OCI-LY1 (cell line): ENCODE measurements around the gene RAPGEF4.
A peak's percentile ranks its signal among the peaks of the same experiment; 100 is the strongest.
"Not testable (repeated sequence)": the region's sequence is repeated elsewhere in the genome, so short reads cannot be mapped to it uniquely, and the experiment has no call there.

Source experiments
- H2AFZ ChIP-seq: fragments of 200-600 bp; sonication (generic), shearing (Covaris generic); 2 replicates; pipeline ENCODE4 v1.6.0; 2014; ENCODE audit warnings: antibody characterized with exemption, mild to moderate bottlenecking, low read length
- H3F3A ChIP-seq: fragments of 200-600 bp; sonication (generic), shearing (Covaris generic); 2 replicates; pipeline ENCODE4 v1.6.0; 2014; ENCODE audit warnings: mild to moderate bottlenecking, antibody characterized with exemption, low read length, moderate library complexity; ENCODE audit not compliant: insufficient read depth
- H3K27ac ChIP-seq: fragments of 200-600 bp; sonication (generic); 2 replicates; pipeline ENCODE4 v1.5.1; 2014; ENCODE audit warnings: low read length, mixed run types, mild to moderate bottlenecking, low read depth; ENCODE audit not compliant: poor library complexity, severe bottlenecking
- H3K27me3 ChIP-seq: fragments of 200-600 bp; sonication (generic); 2 replicates; pipeline ENCODE4 v1.6.0; 2014; ENCODE audit warnings: antibody characterized with exemption, mild to moderate bottlenecking, low read length, moderate library complexity; ENCODE audit not compliant: insufficient read depth
- H3K36me3 ChIP-seq: fragments of 200-600 bp; sonication (generic); 2 replicates; pipeline ENCODE4 v1.6.1; 2014; ENCODE audit warnings: mild to moderate bottlenecking, antibody characterized with exemption, low read length, moderate library complexity, mixed read lengths; ENCODE audit not compliant: insufficient read depth
- H3K4me1 ChIP-seq: fragments of 200-600 bp; sonication (generic); 2 replicates; pipeline ENCODE4 v1.5.1; 2014; ENCODE audit warnings: mild to moderate bottlenecking, low read length, moderate library complexity; ENCODE audit not compliant: insufficient read depth, severe bottlenecking
- H3K4me2 ChIP-seq: fragments of 200-600 bp; sonication (generic), shearing (Covaris generic); 2 replicates; pipeline ENCODE4 v1.6.1; 2014; ENCODE audit warnings: low read length
- H3K4me3 ChIP-seq: fragments of 200-600 bp; sonication (generic); 2 replicates; pipeline ENCODE4 v1.5.1; 2014; ENCODE audit warnings: low read length, low read depth, mild to moderate bottlenecking, mixed read lengths; ENCODE audit not compliant: poor library complexity, severe bottlenecking
- H3K79me2 ChIP-seq: fragments of 200-600 bp; shearing (Covaris generic); 2 replicates; pipeline ENCODE4 v1.6.1; 2016; ENCODE audit warnings: mixed run types, low read length, mixed read lengths; ENCODE audit not compliant: insufficient read depth
- H3K9ac ChIP-seq: fragments of 200-600 bp; sonication (generic), shearing (Covaris generic); 2 replicates; pipeline ENCODE4 v1.6.1; 2014; ENCODE audit warnings: mild to moderate bottlenecking, low read length, mixed read lengths
- H3K9me2 ChIP-seq: fragments of 200-600 bp; sonication (generic), shearing (Covaris generic); 2 replicates; pipeline ENCODE4 v1.6.1; 2014; ENCODE audit warnings: low read depth, mild to moderate bottlenecking, low read length, mixed read lengths
- H3K9me3 ChIP-seq: fragments of 200-600 bp; shearing (Covaris generic); 2 replicates; pipeline ENCODE4 v1.6.1; 2014; ENCODE audit warnings: low read length, mixed read lengths
- H4K20me1 ChIP-seq: fragments of 200-600 bp; sonication (generic), shearing (Covaris generic); 2 replicates; pipeline ENCODE4 v1.6.0; 2016; ENCODE audit warnings: mild to moderate bottlenecking, low read length; ENCODE audit not compliant: insufficient read depth
- CTCF ChIP-seq: fragments of 200-600 bp; sonication (generic), shearing (Covaris generic); IDR thresholded peaks from 2 replicates; pipeline ENCODE4 v1.5.1; 2017; ENCODE audit warnings: mild to moderate bottlenecking, antibody characterized with exemption, low read length, moderate library complexity, mixed read lengths
- EZH2 ChIP-seq: fragments of 200-600 bp; sonication (generic), shearing (Covaris generic); IDR thresholded peaks from 2 replicates; pipeline ENCODE4 v1.8.0; 2017; ENCODE audit warnings: borderline replicate concordance, mixed run types, mild to moderate bottlenecking, antibody characterized with exemption, low read length, moderate library complexity, mixed read lengths

Gene RAPGEF4

GRCh38 chr2:172792711-172793110 lies 57.1 kb downstream of the RAPGEF4 start:
- Histone ChIP-seq H3F3A (no peaks in the 10 kb centered on the region), H3K27me3 (peaks cover 4% of the 10 kb centered on the region; the same call in 1 of the 2 replicates), H3K9me3 (no peaks in the 10 kb centered on the region), H3K36me3 (no peaks in the 10 kb centered on the region), H3K27ac (no peak overlapping the region), H3K4me1 (no peaks in the 10 kb centered on the region), H2AFZ (no peak overlapping the region), H3K79me2 (no peaks in the 10 kb centered on the region), H3K4me2 (no peak overlapping the region), H3K9ac (no peak overlapping the region), H4K20me1 (no peaks in the 10 kb centered on the region), H3K9me2 (no peaks in the 10 kb centered on the region), H3K4me3 (no peak overlapping the region)
- TF ChIP-seq CTCF (no peak), EZH2 (no peak)

- H2AFZ ChIP-seq, H3K36me3 ChIP-seq, H3K27me3 ChIP-seq, H3K9ac ChIP-seq, H3K4me2 ChIP-seq, H3K9me3 ChIP-seq, H3K27ac ChIP-seq, H3F3A ChIP-seq, H3K79me2 ChIP-seq, H4K20me1 ChIP-seq, H3K4me1 ChIP-seq, H3K9me2 ChIP-seq, H3K4me3 ChIP-seq: not testable (repeated sequence)
Observed at GRCh38 chr2:172803308-172803707, 67.7 kb downstream of the RAPGEF4 start.

GRCh38 chr2:172804423-172804822 lies 68.8 kb downstream of the RAPGEF4 start:
- H3K4me3 ChIP-seq: no peak overlapping the region
- no peak overlapping the region for H2AFZ ChIP-seq
- H3K4me1 ChIP-seq: no peaks in the 10 kb centered on the region
- H3K79me2 ChIP-seq: no peaks in the 10 kb centered on the region
- H3K27ac ChIP-seq: no peak overlapping the region
- TF ChIP-seq EZH2 (no peak), CTCF (no peak)
- H4K20me1 ChIP-seq: no peaks in the 10 kb centered on the region
- H3K9ac ChIP-seq: no peak overlapping the region
- H3K36me3 ChIP-seq: no peaks in the 10 kb centered on the region
- H3K9me3 ChIP-seq: no peaks in the 10 kb centered on the region
- H3K4me2 ChIP-seq: no peak overlapping the region
- no peaks in the 10 kb centered on the region for H3K9me2 ChIP-seq
- no peaks in the 10 kb centered on the region for H3K27me3 ChIP-seq
- H3F3A ChIP-seq: no peaks in the 10 kb centered on the region

GRCh38 chr2:172806493-172806892 lies 70.8 kb downstream of the RAPGEF4 start:
- Histone ChIP-seq H2AFZ (no peak overlapping the region), H3K9me2 (no peaks in the 10 kb centered on the region), H4K20me1 (no peaks in the 10 kb centered on the region), H3K4me3 (no peak overlapping the region), H3K9ac (no peak overlapping the region), H3K79me2 (no peaks in the 10 kb centered on the region), H3K27ac (no peak overlapping the region), H3K4me2 (no peak overlapping the region), H3F3A (no peaks in the 10 kb centered on the region), H3K4me1 (no peaks in the 10 kb centered on the region), H3K9me3 (no peaks in the 10 kb centered on the region), H3K27me3 (no peaks in the 10 kb centered on the region), H3K36me3 (no peaks in the 10 kb centered on the region)
- TF ChIP-seq EZH2: no peak
- peak; percentile 73 for TF ChIP-seq CTCF
